Right lobe of liver (tissue), 6 donors: ENCODE data around the gene TIAM2. TPM values are rescaled to one million over a fixed set of nuclear protein-coding genes. Genes with fewer than 3 reads are reported as not detected.

ENCODE experiments used
- ATAC-seq, 4 donors: fragments of 200-7000 bp; cut with Tn5 transposase; one replicate each; pipeline ENCODE4 v1.9.1; 2020; ENCODE audit warnings: mild to moderate bottlenecking in 4 of 4, moderate library complexity in 4 of 4
- DNase-seq, 3 donors: peaks; one replicate each; pipeline ENCODE4 v3.0.0-alpha.2; 2020
- H3K27ac ChIP-seq, 3 donors: fragments of 200-600 bp; one replicate each; pipeline ENCODE4 v1.8.0; 2022
- H3K27me3 ChIP-seq, 2 donors: fragments of 200-600 bp; one replicate each; pipeline ENCODE4 v1.8.0; 2022
- H3K36me3 ChIP-seq, 4 donors: fragments of 200-600 bp; sonication (generic) in 1 of 4; one replicate each; pipeline versions ENCODE4 v1.5.1 to v1.8.0; 2017 to 2022; ENCODE audit warnings: control low read depth in 1 of 4
- H3K4me1 ChIP-seq, 4 donors: fragments of 200-600 bp; sonication (generic) in 1 of 4; one replicate each; pipeline versions ENCODE4 v1.5.1 to v1.8.0; 2017 to 2022; ENCODE audit warnings: control low read depth in 1 of 4
- H3K4me3 ChIP-seq, 3 donors: fragments of 200-600 bp; one replicate each; pipeline ENCODE4 v1.8.0; 2022
- H3K9me3 ChIP-seq, 4 donors: fragments of 200-600 bp; sonication (generic) in 1 of 4; one replicate each; pipeline versions ENCODE4 v1.5.1 to v1.8.0; 2017 to 2022; ENCODE audit warnings: control low read depth in 1 of 4
- CTCF ChIP-seq, 4 donors: fragments of 200-600 bp in 3 of 4; fragments of 450-650 bp in 1 of 4; IDR thresholded peaks; one replicate each; pipeline versions ENCODE4 v1.5.1 to v1.8.0; 2016 to 2022; ENCODE audit warnings: antibody characterized with exemption in 4 of 4, mild to moderate bottlenecking in 2 of 4
- POLR2A ChIP-seq: fragments of 450-650 bp; IDR thresholded peaks from one replicate; pipeline ENCODE4 v1.6.1; 2017; ENCODE audit warnings: antibody characterized with exemption, mild to moderate bottlenecking
- WGBS: methylation state at CpG from one replicate; pipeline ENCODE4 v1.1.6; 2018; ENCODE audit warnings: low coverage, low lambda C conversion rate; ENCODE audit not compliant: insufficient coverage; ENCODE audit errors: missing lambda C conversion rate; 5-methylcytosine and 5-hydroxymethylcytosine counted together
- intact Hi-C, 2 donors: fragments of 100-400 bp; cut with DNase I; formaldehyde crosslinking; loops; one replicate each; pipeline versions ENCODE4 v1.11.2 to v1.14.1; 2022
- total RNA-seq, 6 experiments: library from RNA; depleted of rRNA in 2 of 6; stranded (reverse); fragments of >200 nt in 2 of 6; fragmentation: NEBNext Ultra II Directional in 3 of 6; extraction: Animal tissue kit (Norgen Biotek cat#: 25700) in 3 of 6; gene quantifications; one replicate each; pipeline versions ENCODE4 v1.1.0 to v1.2.4, GENCODE V29; 2016 to 2023
- donor health status: DM: no; HTN: yes; CAD: no.
- donor health status: DM: no; HTN: no; CAD: no.
- donor health status: DM: no; HTN: no; CAD: no.
- donor health status: DM: no; HTN: yes; CAD: no.
- donor health status: DM: no; HTN: yes; CAD: no.

The TIAM2 gene
- total RNA-seq, 6 experiments from 2014 or later, result 1.3 to 4.4 (median 1.7) TPM

DNA sequence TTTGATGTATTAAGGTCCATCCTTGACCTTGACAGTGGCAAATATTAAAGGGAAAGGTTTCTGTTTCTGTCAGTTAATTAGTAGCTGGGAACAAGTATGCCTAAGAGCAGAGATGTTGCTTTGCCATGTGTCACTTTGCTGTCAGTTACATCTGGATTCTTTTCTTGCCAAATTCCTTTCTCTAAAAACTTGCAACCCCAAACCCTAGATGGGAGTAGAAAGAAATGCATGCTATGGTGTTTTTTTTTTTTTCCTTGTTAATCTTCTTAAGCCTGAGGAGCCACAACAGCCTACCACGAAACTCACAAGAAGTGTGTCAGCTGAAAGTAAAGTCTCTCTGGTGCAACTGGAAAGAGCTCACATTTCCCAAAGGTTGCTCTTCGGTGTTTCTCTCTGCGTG lies 250.7 kb downstream of the TIAM2 start:
- Histone ChIP-seq H3K4me3 (no peak overlapping the region), H3K27me3 (no peaks in the 10 kb centered on the region), H3K9me3 (no peaks in the 10 kb centered on the region), H3K4me1 (no peaks in the 10 kb centered on the region), H3K27ac (no peak overlapping the region), H3K36me3 (no peaks in the 10 kb centered on the region)
- WGBS, result 89% methylated on average over 3 of the region's 3 CpGs
- intact Hi-C loops, result no loop called here
- DNase-seq (no peak), ATAC-seq (no peak)
- no peak for TF ChIP-seq CTCF (IDR thresholded peaks at IDR 0.05)
- TF ChIP-seq POLR2A, result no peak

DNA sequence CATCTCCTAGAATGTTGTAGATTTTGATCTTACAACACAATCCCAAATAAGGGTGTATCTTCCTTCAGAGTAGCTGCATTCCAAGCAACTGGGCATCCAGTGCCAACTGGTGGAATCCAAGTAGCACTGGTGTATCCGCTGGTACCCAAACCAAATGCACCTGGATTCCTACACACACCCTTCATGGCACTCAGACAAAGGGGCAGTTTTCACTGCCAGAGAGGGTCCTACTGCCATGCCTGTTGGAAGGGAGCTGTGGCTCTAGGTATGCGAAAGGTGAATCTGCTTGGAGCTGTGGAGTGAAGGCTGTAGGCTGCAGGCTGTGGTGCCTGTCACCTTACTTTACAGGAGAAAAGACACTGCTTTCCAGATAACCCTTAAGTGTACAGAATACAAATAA lies 251.7 kb downstream of the TIAM2 start:
- WGBS, result 100% methylated on average over 1 of the region's 2 CpGs
- Histone ChIP-seq H3K27ac (no peak overlapping the region), H3K4me3 (no peak overlapping the region), H3K36me3 (no peaks in the 10 kb centered on the region), H3K4me1 (no peaks in the 10 kb centered on the region), H3K9me3 (no peaks in the 10 kb centered on the region), H3K27me3 (no peaks in the 10 kb centered on the region)
- TF ChIP-seq CTCF (IDR thresholded peaks at IDR 0.05) (no peak), POLR2A (no peak)
- intact Hi-C loops, result no loop called here
- DNase-seq (no peak), ATAC-seq (no peak)

- Histone ChIP-seq H3K9me3 (no peaks in the 10 kb centered on the region), H3K27me3 (no peaks in the 10 kb centered on the region), H3K27ac (no peak overlapping the region), H3K4me1 (no peaks in the 10 kb centered on the region), H3K36me3 (peaks cover 0 to 2% (median under 1%) of the 10 kb centered on the region in 4 donors), H3K4me3 (no peak overlapping the region)
- WGBS, result 88% methylated on average over 5 of the region's 5 CpGs
- DNase-seq, result no peak
- intact Hi-C loops, result no loop called here
- no peak for ATAC-seq
- TF ChIP-seq POLR2A, result no peak
- TF ChIP-seq CTCF (IDR thresholded peaks at IDR 0.05), result no peak
These were observed 252.5 kb downstream of the TIAM2 start for GRCh38 chr6:155247618-155248007.

DNA sequence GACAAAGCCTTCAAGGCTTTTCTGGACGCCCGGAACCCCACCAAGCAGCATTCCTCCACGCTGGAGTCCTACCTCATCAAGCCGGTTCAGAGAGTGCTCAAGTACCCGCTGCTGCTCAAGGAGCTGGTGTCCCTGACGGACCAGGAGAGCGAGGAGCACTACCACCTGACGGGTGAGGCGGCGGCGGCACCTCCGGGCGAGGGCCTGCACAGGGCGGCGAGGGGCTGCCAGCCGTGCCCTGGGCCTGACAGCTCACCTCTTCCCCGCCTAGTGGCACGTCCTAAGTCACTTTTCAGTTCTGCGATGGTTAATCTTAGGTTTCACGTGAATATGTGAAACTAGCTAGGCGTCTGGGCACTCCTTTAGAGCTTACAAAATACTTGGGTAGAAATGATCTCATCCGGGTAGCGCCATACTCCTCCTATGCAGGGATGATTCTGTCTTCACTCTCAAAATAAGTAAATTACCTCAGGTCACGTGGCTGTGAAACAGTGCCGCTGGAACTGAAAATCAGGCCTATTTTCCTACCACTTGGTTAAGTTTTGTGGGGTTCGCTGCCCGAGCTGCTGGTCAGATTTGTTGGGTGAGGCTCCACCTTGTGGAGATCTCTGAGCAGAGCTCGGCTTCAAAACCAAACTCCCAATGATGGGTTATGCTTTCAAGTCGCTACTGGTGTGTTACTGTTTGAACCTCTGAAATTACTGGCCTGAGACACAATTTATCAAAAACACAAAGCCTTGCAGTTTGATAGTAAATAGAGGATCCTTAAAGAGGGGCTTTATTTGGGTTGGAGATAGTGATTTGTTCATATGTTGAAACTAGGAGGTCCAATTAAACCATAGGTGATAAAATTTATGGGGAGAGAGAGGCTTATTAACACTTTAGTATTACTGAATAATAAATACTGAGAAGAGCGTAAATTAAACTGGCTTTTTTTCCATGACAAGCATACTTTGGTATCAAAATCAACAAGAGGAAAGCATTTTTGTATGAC lies 253.2 kb downstream of the TIAM2 start:
- intact Hi-C loops, result no loop called here
- Histone ChIP-seq H3K4me1 (no peaks in the 10 kb centered on the region), H3K27ac (no peak overlapping the region), H3K4me3 (no peak overlapping the region), H3K36me3 (peaks cover 0 to 4% (median under 1%) of the 10 kb centered on the region in 4 donors), H3K9me3 (no peaks in the 10 kb centered on the region), H3K27me3 (no peaks in the 10 kb centered on the region)
- ATAC-seq, result peak; percentile 49 to 58 (median 54)
- DNase-seq, result no peak
- TF ChIP-seq POLR2A (no peak), CTCF (IDR thresholded peaks at IDR 0.05) (peak in 3 of 4 donors; percentile 41 to 53 (median 46))
- WGBS, result 80% methylated on average over 16 of the region's 30 CpGs
